Mesenteric fat pad (tissue), 1 donor: Measurements from ENCODE around the gene ILF2. TPM values are rescaled to one million over a fixed set of nuclear protein-coding genes. Genes with fewer than 3 reads are reported as not detected.

Experiments
- microRNA-seq: library from miRNA; unstranded; fragments of <30 nt; microRNA quantifications from one replicate; pipeline ENCODE4 v1.2.0, GENCODE V29; 2020; ENCODE audit warnings: borderline number of aligned reads
- total RNA-seq: library from RNA; stranded (reverse); fragmentation: NEBNext Ultra II Directional; extraction: Animal tissue kit (Norgen Biotek cat#: 25700); gene quantifications from one replicate; pipeline ENCODE4 v1.2.1, GENCODE V29; 2021
- donor health status: DM: yes; HTN: yes; CAD: no.

Gene ILF2
- total RNA-seq, 1 donor from 2014 or later, result 116 TPM

Small RNA genes lying within 50 kb of the gene (microRNA-seq; reads per million reads assigned to microRNA genes)
- gene MIR8083, result not detected

Other genes starting within 250 kb of the ILF2 start
- not detected for gene S100A7, start 210.3 kb downstream of the ILF2 start, total RNA-seq
- 1,184 TPM for gene S100A6, start 135.0 kb downstream of the ILF2 start, total RNA-seq
- not detected for gene S100A5, start 130.1 kb downstream of the ILF2 start, total RNA-seq
- gene S100A4, start 125.2 kb downstream of the ILF2 start, total RNA-seq, result 512 TPM
- 2.2 TPM for gene S100A3, start 121.7 kb downstream of the ILF2 start, total RNA-seq
- gene S100A2, start 105.1 kb downstream of the ILF2 start, total RNA-seq, result 0.58 TPM
- 107 TPM for gene S100A16, start 57.9 kb downstream of the ILF2 start, total RNA-seq
- 0.35 TPM for gene S100A14, start 54.7 kb downstream of the ILF2 start, total RNA-seq
- 146 TPM for gene S100A13, start 43.5 kb downstream of the ILF2 start, total RNA-seq
- 12.6 TPM for gene S100A1, start 42.6 kb downstream of the ILF2 start, total RNA-seq
- gene CHTOP, start 36.9 kb downstream of the ILF2 start, total RNA-seq, result 55.5 TPM
- 44.5 TPM for gene SNAPIN, start 12.3 kb downstream of the ILF2 start, total RNA-seq
- 156 TPM for gene NPR1, start 7.7 kb upstream of the ILF2 start, total RNA-seq
- 36.7 TPM for gene INTS3, start 57.1 kb upstream of the ILF2 start, total RNA-seq
- 87.4 TPM for gene SLC27A3, start 104.4 kb upstream of the ILF2 start, total RNA-seq